LNCaP clone FGC (cell line): ENCODE results near the gene RARG.
"Not testable (repeated sequence)": the region's sequence is repeated elsewhere in the genome, so short reads cannot be mapped to it uniquely, and the experiment has no call there.

Experiments used
- DNase-seq: peaks from one replicate; pipeline ENCODE4 v3.0.0-alpha.2; 2011; ENCODE audit warnings: low read depth
- H3K4me3 ChIP-seq: 2 replicates; pipeline ENCODE4 v1.5.1; 2011; ENCODE audit warnings: mild to moderate bottlenecking, low read depth, low read length, control low read depth
- TF ChIP-seq, protein P1 (sequence below): IDR thresholded peaks from 2 replicates; pipeline ENCODE4 v1.5.1; 2012; ENCODE audit warnings: mild to moderate bottlenecking; ENCODE audit not compliant: control insufficient read depth, insufficient read depth; ENCODE audit errors: extremely low read depth

The RARG gene

DNA sequence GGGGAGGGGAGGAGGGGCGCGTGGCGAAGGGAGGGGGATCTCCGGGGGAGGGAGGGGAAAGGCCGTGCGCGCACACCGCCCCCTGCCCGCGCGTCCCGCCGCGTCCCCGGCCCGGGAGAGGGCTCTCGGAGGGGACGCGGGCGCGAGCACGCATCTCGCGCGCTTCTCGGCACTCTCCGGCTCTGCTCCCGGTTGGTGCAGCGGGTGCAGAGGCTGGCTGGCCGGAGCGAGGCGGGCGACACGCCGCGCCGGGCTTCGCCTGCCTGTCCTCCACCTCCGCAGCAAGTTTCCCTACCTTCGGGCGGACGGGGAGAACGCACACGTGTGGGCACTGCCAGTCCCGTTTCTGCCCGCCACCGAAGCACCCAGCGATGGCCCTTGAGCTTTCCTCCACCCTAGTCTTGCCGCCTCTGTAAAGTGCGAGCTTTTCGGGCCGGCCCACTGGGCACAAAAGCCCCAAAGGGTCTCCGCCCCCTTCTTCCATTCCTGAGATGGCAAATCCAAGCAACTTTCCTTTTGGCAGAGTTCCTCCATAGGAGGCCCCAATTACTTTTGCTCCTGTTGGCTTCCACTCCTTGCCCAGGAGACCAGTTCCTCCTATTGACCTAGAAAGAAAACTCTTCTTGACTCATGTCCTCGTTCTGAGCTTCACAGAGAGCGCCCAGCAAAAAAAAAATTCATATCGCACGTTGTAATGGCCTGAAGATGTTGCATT is 50.9 kb downstream of the RARG start:
- H3K4me3 ChIP-seq, result peak overlapping the region; percentile 72
- peak; percentile 51 for DNase-seq
- TF ChIP-seq, protein P1, sequence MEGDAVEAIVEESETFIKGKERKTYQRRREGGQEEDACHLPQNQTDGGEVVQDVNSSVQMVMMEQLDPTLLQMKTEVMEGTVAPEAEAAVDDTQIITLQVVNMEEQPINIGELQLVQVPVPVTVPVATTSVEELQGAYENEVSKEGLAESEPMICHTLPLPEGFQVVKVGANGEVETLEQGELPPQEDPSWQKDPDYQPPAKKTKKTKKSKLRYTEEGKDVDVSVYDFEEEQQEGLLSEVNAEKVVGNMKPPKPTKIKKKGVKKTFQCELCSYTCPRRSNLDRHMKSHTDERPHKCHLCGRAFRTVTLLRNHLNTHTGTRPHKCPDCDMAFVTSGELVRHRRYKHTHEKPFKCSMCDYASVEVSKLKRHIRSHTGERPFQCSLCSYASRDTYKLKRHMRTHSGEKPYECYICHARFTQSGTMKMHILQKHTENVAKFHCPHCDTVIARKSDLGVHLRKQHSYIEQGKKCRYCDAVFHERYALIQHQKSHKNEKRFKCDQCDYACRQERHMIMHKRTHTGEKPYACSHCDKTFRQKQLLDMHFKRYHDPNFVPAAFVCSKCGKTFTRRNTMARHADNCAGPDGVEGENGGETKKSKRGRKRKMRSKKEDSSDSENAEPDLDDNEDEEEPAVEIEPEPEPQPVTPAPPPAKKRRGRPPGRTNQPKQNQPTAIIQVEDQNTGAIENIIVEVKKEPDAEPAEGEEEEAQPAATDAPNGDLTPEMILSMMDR, result 0 out of 2 replicates have a peak, but pooled peaks have one; percentile 0

DNA sequence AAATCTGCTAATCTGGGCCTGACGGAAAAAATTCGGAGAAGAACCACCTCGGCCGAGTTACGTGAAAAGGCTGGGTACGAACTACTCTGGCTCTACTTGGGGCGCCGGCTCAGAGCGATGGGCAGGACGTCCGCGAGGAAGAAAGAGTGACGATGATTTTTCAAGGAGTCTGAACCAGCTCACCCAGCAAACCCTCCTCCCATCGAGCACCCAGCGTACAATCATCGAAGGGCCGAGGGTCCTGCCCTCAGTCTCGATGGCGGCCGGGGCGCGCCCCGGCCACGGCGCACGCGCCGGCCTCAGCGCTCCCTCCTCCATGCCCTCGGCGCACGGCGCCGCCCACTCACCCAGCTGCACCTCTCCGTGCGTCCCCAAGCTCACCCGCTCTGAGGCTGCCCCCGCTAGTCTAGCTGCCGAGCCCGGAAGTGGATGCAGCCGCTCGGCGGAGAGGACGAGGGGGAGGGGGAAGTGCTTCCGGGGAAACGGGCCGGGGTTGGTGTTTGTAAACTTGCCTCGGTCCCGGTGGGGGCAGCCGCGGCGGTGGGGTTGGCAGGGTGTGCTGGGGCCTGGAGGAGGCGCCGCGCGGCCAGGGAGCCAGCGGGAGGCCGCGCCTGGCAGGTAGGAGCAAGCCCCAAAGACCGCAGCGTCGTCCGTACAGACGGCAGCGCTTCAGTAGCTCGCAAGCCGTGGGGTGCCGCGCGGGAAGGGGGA is 51.6 kb downstream of the RARG start, which contains the start of the genes CSAD and ZNF740:
Gene CSAD, minus strand, starts transcription at position 706 of the 711 bp plus-strand sequence. CDS start 7,455 bp downstream, outside the sequence.
Gene ZNF740, plus strand, starts transcription at position 503 of the 711 bp plus-strand sequence. CDS start 1,262 bp downstream, outside the sequence.
- DNase-seq, result peak; percentile 87
- H3K4me3 ChIP-seq, result peak within 1 kb of the TSS; percentile 72
- TF ChIP-seq, protein P1, result no peak

DNA sequence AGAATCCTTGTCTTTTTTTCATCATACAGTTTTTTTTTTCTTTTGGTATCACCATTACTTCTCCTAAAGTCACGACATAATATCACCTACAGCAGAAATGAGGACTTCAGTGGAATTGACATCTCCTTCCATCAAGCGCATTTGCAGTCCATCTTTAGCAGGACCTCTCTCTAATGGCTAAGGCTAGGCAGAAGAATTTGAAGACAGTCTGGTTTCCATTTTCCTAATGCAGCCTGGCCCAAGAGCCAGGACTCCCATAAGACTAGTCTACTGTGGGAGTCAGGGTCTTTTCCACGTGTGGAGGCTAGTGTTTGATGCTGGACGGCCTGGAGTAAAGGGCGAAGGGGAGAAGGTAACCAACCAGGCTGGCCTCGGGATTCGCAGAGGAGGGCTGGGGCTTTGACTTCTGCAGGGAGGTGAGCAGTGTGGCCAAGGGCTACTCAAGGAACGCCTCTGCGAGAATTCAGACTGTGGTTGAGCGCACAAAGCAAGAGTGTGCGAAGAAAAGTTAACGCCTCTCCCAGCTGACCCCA is 52.3 kb downstream of the RARG start:
- peak overlapping the region; percentile 72 for H3K4me3 ChIP-seq
- DNase-seq, result no peak
- TF ChIP-seq, protein P1, result no peak

DNA sequence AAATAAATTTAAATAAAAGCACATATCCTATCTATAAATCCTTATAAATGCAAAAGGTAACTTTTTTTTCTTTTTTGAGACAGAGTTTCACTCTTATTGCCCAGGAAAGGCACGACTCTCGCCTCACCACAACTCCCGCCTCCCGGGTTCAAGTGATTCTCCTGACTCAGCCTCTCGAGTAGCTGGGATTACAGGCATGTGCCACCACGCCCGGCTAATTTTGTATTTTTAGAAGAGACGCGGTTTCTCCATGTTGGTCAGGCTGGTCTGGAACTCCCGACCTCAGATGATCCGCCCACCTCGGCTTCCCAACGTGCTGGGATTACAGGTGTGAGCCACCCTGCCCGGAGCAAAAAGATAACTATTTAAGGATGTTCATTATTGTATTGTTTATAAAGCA is 53.2 kb downstream of the RARG start:
- DNase-seq, result not testable (repeated sequence)

DNA sequence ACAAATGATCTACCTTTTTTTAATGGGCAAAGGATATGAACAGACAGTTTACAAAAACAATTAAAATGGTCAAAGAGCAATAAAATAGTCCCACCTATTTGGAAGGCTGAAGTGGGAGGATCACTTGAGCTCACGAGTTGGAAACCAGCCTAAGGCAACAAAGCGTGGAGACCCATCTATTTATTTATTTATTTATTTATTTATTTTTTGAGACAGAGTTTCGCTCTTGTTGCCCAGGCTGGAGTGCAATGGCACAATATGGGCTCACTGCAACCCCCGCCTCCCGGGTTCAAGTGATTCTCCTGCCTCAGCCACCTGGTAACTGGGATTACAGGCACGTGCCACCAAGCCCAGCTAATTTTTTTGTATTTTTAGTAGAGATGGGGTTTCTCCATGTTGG is 54.6 kb downstream of the RARG start:
- not testable (repeated sequence) for H3K4me3 ChIP-seq
- peak; percentile 52 for DNase-seq

More for the DNA sequence above, 53.2 kb downstream of the RARG start:
- not testable (repeated sequence) for H3K4me3 ChIP-seq

DNA sequence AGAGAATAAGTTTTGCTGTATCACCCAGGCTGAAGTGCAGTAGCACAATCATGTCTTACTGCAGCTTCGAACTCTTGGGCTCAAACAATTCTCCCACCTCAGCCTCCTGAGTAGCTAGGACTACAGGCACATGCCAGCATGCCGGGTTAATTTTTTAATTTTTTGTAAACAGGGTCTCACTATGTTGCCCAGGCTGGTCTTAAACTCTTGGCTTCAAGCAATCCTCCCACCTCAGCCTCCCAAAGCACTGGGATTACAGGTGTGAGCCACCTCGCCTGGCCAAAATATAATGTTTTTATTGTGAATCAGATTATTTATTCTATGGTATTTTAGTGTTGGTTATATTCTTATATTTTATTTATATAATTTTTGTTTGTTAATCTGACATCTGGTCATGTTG is 55.3 kb downstream of the RARG start:
- no peak overlapping the region for H3K4me3 ChIP-seq
- TF ChIP-seq, protein P1, result no peak
- DNase-seq, result no peak

DNA sequence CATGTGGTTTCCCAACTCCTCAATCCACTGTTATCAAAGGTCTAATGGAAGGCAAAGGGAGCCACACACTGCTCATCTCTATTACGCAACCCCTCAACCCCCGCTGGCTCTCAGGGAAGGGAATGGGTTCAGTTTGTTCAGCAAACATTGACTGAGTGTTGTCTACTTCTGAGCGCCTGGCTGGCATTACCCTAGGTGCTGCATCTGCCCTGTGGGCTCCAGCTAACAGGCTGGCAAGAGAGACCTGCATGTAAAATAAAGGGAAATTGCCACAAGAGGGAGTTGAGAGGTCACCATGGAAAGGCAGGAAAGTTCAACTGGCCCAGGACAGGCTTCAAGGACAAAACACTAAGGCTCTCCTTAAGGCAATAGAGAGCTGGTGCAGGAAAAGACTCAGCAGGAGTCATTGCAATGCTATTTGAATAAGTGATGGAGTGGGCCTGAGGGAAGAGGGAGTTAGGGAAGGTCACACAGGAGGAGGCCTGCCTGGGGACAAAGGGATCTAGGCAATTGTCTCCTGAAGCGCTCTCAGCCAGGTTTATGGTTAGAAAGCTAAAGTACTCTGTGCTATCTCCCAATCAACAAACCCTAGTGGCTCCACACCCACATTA is 57.0 kb downstream of the RARG start:
- peak; percentile 95 for DNase-seq
- H3K4me3 ChIP-seq, result no peak overlapping the region
- TF ChIP-seq, protein P1, result peak; percentile 62
